GM19240 (cell line): ENCODE measurements around the gene CLDN5.

Source experiments
- DNase-seq: peaks from one replicate; pipeline ENCODE4 v3.0.0; 2011; ENCODE audit warnings: low spot score; ENCODE audit not compliant: insufficient read length

Gene CLDN5

GRCh38 chr22:19522881-19523239 lies 1.4 kb downstream of the CLDN5 start:
- no peak for DNase-seq

DNA sequence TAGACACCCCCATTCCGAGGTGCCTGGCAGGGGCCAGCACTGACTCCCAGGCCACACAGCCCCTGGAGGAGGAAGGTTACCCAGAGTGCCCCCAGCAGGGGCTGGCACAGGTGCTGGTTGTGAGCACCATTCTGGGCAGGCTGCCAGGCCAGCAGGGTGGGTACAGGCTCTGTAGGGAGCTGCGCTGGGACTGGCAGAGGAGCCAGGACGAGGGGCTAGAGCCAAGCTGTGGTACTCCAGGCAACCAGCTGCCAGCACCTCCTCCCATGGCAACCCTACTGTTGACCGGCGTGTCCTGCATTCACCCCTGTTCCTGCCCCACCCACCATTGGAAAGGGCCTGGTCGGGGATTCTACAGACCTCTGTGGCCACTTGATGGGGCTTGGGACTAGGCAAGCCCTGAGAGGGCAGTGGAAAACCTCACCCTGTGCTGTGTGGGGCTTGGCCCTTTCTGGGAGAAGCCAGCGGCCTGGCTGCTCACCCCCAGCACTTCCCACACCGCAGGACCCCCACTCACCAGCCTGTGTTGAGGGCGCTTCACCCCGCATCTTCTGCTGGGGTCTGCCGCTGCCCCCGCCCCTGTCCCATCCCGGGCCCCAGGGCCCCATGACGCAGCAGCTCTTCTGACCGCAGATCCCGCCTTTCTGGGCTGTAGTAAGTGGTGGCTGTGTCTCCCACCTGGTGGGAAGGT lies 1.9 kb downstream of the CLDN5 start:
- no peak for DNase-seq

DNA sequence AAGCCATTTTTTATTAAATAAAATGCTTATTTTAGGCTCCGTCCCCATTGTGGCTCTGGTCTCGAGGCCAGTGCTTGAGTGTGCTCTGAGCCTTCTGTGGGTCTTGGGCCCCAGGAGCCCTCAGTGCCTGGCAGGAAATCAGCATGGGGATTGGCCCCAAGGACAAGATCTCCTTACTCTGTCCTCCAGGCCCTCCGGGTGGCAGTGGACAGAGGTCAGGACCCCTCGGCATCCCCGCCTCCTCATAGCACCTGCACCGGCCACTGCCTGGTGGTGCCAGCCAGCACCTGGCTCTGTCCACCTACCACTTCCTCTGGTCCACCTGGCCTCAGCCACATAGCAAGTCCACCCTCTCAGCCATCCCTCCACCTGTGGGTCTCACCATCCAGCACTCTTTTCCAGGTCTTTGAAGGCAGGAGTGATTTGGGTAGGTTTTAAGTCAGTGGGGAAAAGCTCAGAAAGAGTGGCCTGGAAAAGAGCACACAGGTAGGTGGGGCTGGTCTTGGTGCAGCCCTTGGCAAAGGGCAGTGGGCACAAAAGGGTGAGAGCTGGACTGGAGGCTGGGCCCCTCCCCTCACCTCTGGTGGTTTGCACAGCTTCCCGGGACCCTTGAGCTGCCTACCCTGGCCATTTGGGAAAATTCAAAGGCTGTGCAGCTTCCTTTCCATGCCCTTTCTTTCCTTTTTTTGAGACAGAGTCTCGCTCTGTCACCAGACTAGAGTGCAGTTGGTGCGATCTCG lies 3.5 kb downstream of the CLDN5 start:
- DNase-seq = no peak

- DNase-seq = no peak
Observed at GRCh38 chr22:19520007-19520406, 4.2 kb downstream of the CLDN5 start.

DNA sequence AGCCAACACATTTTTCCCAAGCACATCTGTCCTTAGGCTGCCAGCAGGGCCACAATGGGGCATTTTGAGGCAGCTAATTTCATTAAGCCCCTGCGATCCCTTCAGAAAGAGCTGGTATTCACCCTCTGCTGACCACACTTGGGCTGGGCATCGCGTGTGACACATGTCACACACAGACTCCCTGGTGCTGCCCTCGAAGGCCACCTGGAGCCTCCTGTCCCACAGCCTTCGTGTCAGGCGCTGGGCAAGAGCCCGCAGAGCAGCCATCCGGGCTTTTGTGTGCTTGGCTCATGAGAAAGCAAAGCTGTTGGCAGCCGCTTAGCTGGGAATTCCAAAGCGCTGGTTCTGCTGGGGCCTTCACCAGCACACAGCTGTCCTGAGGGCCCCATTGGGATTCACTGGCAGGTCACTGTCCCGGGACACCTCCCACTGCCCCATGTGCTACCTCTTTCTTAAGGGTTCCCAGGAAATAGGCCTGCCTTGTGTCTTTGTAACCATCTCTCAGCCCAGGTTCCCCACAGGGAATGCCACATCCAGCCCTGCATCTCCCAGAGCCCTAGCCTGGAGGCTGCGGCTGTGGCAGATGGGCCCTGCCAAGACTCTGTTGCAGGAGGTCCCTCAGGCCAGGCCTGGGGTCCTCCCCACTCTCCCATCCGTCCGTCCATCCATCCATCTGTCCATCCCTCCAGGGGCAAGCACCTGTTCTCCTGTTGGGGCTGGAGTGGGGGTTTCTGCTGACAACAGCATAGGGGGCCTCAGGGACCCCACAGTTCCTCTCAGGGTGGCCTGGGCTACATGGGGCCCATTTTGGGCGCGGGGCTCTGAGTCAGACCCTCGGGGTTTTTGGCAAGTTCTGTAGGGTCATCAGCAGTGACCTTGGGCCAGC lies 4.9 kb downstream of the CLDN5 start:
- DNase-seq = no peak

DNA sequence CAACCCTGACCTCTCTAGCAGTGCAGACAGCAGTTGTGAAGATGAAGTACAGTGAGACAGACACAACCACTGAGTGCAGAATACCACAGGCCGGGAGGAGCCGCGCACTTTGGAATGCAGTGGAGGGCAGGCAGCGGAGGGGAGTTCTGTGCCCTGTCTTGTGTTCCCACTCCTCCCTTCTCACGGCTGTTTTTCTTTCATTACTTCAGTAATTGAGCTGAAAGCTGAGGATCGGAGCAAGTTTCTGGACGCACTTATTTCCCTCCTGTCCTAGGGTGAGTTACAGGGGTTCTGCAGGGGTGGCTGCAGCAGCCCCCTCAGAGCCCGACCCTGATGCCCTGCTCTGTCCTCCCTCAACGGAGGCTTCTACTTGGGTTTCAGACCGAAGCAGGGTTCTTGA lies 5.6 kb downstream of the CLDN5 start:
- no peak for DNase-seq

GRCh38 chr22:19517919-19518611 lies 6.1 kb downstream of the CLDN5 start:
- DNase-seq = no peak

GRCh38 chr22:19517171-19517500 lies 7.1 kb downstream of the CLDN5 start:
- DNase-seq = no peak

GRCh38 chr22:19516378-19517170 lies 7.6 kb downstream of the CLDN5 start:
- DNase-seq = no peak

- DNase-seq = no peak
Observed at GRCh38 chr22:19515654-19516377, 8.4 kb downstream of the CLDN5 start.

GRCh38 chr22:19514831-19515565 lies 9.2 kb downstream of the CLDN5 start:
- DNase-seq = no peak

DNA sequence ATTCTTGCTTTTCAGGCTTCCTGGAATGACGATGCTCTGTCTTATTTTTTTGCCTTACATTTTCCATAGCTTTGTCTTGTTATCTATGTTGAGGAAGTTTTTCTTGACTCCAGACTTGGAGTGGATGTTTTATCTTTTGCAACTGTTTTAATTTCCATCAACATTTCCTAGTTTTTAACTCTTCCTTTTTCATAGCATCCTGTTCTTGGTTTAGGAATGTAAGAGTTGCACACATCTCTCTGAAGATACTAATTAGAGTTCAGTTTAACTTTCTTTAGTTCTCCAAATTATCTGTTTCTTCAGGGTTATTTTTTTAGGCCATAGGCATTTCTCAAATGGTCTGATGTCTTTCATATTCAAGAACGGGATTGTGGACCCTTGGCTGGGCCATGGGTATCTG lies 10.4 kb downstream of the CLDN5 start:
- no peak for DNase-seq

DNA sequence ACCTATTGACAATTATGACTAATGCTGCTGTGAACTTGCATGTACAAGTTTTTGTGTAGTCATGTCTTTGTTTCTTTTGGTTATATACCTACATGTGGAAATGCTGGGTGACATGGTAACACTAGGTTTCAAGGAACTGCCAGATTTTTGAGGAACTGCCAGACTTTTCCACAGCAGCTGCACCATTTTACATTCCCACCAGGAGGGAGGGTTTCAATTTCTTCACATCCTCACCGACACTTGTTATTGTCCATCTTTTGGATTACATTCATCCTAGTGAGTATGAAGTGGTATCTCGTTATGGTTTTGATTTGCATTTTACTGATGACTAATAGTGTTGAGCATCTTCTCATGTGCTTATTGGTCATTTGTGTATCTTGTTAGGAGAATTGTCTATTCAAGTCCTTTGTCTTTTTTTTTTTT lies 13.3 kb downstream of the CLDN5 start:
- no peak for DNase-seq

- DNase-seq = no peak
Observed at GRCh38 chr22:19509923-19510322, 14.3 kb downstream of the CLDN5 start.

DNA sequence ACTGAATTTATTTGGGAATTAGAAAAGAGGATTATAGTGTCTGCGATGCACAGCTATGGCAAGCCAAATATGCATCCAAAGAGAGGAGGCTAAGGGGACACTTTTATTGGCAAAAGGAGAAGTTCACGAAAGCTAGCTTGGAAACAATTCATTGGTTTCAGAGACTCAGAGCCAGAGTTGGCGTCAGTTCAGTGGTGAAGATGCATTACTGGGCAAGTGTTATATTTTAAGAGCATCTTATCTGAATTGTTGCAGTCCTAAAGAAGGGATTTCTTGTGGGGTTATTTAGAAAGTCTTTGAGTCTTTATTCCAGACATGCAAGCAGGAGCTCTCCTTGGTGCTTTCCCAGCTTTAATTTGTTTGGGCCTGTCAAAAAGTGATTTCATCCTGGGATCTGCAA lies 15.0 kb downstream of the CLDN5 start:
- DNase-seq = no peak

GRCh38 chr22:19508024-19508776 lies 16.0 kb downstream of the CLDN5 start:
- DNase-seq = no peak

DNA sequence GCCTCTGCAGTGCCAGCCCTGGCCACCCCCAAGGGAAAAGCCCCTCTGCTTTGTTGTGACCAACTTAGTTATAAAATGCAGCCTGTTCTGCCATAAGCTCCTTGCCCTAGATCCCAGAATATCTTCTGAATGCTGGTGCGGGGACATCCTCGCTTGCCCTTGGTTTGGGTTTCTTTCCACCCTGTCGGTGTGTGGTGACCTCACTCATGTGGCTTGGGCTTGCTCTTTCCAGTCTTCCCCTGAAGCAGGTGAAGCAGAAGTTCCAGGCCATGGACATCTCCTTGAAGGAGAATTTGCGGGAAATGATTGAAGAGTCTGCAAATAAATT lies 16.7 kb downstream of the CLDN5 start:
- no peak for DNase-seq

DNA sequence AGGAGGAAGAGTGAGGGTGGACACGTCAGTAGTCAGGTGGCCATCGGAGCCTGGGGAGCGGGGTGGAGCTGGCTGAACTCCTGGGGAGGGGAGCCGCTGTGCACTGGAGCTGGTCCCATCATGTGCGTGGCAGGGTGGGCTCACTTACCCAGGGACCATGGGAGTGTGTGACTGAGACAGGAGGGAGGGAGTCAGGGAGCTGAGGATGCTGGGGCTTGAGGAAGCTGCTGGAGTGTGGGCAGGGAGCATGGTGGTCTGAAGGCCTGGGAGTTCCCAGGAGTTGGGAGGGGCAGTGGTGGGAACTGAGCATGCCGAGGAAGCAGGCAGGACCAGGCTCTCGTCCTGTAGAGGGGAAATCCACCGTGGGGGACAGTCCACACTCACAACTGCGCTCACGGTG lies 18.0 kb downstream of the CLDN5 start:
- DNase-seq = no peak

DNA sequence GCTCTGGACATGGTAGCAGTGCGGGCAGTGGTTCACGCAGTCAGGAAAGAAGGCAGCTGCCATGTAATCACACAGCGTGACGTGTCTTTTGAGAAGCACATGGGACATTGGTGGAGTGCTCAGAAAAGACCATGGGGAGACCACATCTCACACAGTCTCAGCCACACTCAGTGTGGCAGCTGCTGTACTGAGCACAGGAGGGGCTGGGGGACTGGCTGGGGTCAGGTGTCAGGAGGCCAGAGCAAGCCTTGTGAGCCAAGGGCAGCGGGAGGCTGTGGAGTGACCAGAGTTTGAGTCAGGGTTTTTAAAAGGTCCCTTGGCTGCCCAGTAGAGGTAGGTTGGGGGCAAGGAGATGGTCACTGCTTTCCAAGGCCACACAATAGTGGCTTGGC lies 18.5 kb downstream of the CLDN5 start:
- no peak for DNase-seq
